ENCODE measurements around the gene ZRANB3. TPM values are rescaled to one million over a fixed set of nuclear protein-coding genes. Genes with fewer than 3 reads are reported as not detected.
"Not testable (repeated sequence)": the region's sequence is repeated elsewhere in the genome, so short reads cannot be mapped to it uniquely, and the experiment has no call there.

The ZRANB3 gene
- polyA plus RNA-seq, 1 experiment, result 3.3 TPM

GRCh38 chr2:135525786-135526185 lies 5.2 kb downstream of the ZRANB3 start:
- DNase-seq (ENCODE audit: low read depth), result no peak
- no peaks in the 10 kb centered on the region for H3K27me3 ChIP-seq (ENCODE audit: control insufficient read depth, insufficient read depth, low read length)
- no peaks in the 10 kb centered on the region for H3K36me3 ChIP-seq (ENCODE audit: control insufficient read depth, insufficient read depth, low read length)
- POLR2A ChIA-PET, result no interaction called here
- H3K4me3 ChIP-seq (ENCODE audit: low read depth, low read length), result no peak overlapping the region
- TF ChIP-seq CTCF (IDR thresholded peaks at IDR 0.05; ENCODE audit: insufficient read depth, low read depth, low read length), result no peak
- CTCF ChIA-PET, result no interaction called here

DNA sequence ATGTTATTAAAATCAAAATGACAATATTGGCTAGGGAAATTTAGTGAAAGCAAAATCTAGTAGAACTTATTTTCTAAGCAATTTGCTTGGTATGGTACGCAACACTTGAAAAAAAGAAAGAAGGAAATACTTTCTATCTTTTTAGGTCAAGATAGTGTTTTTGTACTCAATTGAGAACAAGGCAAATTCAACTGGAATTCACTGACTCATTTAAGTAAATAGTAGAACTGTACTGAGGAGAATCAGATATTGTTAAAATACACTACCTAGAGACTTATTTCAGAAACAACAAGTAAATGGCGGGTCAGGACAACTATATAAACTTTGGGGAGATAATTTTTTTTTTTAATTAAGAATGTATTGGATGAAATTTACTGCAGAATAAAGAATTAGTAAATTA lies 18.9 kb downstream of the ZRANB3 start:
- H3K36me3 ChIP-seq (ENCODE audit: control insufficient read depth, insufficient read depth, low read length), result no peaks in the 10 kb centered on the region
- no peaks in the 10 kb centered on the region for H3K27me3 ChIP-seq (ENCODE audit: control insufficient read depth, insufficient read depth, low read length)
- CTCF ChIA-PET, result no interaction called here
- DNase-seq (ENCODE audit: low read depth), result no peak
- no peak overlapping the region for H3K4me3 ChIP-seq (ENCODE audit: low read depth, low read length)
- TF ChIP-seq CTCF (IDR thresholded peaks at IDR 0.05; ENCODE audit: insufficient read depth, low read depth, low read length), result no peak
- POLR2A ChIA-PET, result no interaction called here

DNA sequence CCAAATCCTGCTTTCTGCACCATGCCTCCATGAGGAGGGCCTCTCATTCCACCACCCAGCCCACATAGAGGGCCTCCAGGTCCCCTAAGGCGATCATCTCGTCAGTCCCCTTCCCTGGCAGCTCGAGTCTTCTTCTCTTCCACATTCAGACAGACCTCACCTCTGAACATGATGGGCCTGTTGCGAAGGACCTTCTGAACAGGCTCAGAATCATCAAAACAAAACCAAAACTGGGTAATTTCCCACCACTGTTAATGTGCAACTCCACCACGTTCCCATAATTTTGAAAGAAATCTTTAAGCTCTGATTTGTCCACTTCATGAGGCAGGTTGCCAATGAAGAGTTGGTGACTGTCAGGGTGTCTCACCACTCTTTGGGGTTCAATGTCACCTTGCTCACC lies 20.4 kb downstream of the ZRANB3 start:
- no peak overlapping the region for H3K4me3 ChIP-seq (ENCODE audit: low read depth, low read length)
- ChIA-PET CTCF (interaction anchor here (1.0 kb wide), 1 partner anchor 15 kb away, joined by 3 read pairs; no protein-coding TSS in a partner anchor), POLR2A (no interaction called here)
- DNase-seq (ENCODE audit: low read depth), result no peak
- no peaks in the 10 kb centered on the region for H3K27me3 ChIP-seq (ENCODE audit: control insufficient read depth, insufficient read depth, low read length)
- no peak for TF ChIP-seq CTCF (IDR thresholded peaks at IDR 0.05; ENCODE audit: insufficient read depth, low read depth, low read length)
- H3K36me3 ChIP-seq (ENCODE audit: control insufficient read depth, insufficient read depth, low read length), result no peaks in the 10 kb centered on the region

DNA sequence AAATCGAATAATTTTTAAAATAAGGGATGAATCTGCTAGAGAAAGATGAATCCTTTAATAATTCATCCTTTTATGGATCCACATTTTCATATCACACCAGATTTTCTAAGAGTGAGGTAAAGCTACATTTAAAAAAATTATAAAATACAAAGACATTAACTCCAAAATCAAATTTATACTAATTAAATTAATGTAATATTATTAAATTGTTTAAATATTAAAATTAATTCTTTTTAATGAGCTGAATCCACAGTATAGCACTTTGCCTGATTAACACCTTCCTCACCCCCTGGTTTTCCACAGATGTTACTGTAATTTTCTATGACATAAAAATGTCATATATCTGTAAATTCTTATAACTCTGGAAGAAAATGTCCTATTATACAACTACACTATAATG lies 26.2 kb downstream of the ZRANB3 start:
- POLR2A ChIA-PET, result no interaction called here
- Histone ChIP-seq H3K36me3 (ENCODE audit: control insufficient read depth, insufficient read depth, low read length) (no peaks in the 10 kb centered on the region), H3K4me3 (ENCODE audit: low read depth, low read length) (no peak overlapping the region), H3K27me3 (ENCODE audit: control insufficient read depth, insufficient read depth, low read length) (no peaks in the 10 kb centered on the region)
- CTCF ChIA-PET, result no interaction called here
- DNase-seq (ENCODE audit: low read depth), result no peak
- no peak for TF ChIP-seq CTCF (IDR thresholded peaks at IDR 0.05; ENCODE audit: insufficient read depth, low read depth, low read length)

- POLR2A ChIA-PET; H3K36me3 ChIP-seq (ENCODE audit: control insufficient read depth, insufficient read depth, low read length); DNase-seq (ENCODE audit: low read depth); H3K27me3 ChIP-seq (ENCODE audit: control insufficient read depth, insufficient read depth, low read length); CTCF ChIA-PET; H3K4me3 ChIP-seq (ENCODE audit: low read depth, low read length): not testable (repeated sequence)
These were observed 32.4 kb downstream of the ZRANB3 start for GRCh38 chr2:135498588-135498987.

DNA sequence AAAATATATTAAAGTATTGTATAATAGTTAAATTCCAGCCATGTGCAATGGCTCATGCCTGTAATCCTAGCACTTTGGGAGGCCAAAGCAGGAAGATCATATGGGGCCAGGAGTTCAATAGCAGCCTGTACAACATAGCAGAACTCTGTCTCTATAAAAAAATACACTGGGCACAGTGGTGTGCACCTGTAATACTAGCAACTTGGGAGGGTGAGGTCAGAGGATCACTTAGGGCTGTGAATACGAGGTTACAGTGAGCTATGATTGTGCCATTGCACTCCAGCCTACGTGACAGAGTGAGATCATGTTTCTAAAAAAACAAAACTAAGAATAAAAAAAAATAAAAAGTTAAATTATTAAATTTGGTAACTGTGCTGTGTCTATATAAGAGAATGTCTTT lies 36.1 kb downstream of the ZRANB3 start:
- ChIA-PET POLR2A (no interaction called here), CTCF (no interaction called here)
- no peak for DNase-seq (ENCODE audit: low read depth)
- no peak for TF ChIP-seq CTCF (IDR thresholded peaks at IDR 0.05; ENCODE audit: insufficient read depth, low read depth, low read length)
- Histone ChIP-seq H3K36me3 (ENCODE audit: control insufficient read depth, insufficient read depth, low read length) (no peaks in the 10 kb centered on the region), H3K4me3 (ENCODE audit: low read depth, low read length) (no peak overlapping the region), H3K27me3 (ENCODE audit: control insufficient read depth, insufficient read depth, low read length) (no peaks in the 10 kb centered on the region)

Data from BJ (cell line).